H9 (cell line): ENCODE measurements around the gene TMEM200A. TPM values are rescaled to one million over a fixed set of nuclear protein-coding genes. Genes with fewer than 3 reads are reported as not detected.

ENCODE experiments used
- DNase-seq: peaks from one replicate; pipeline ENCODE4 v3.0.0-alpha.2; 2017
- H2AFZ ChIP-seq: one replicate; pipeline ENCODE4 v1.6.1; 2013; ENCODE audit warnings: mild to moderate bottlenecking, low read length, control low read depth, moderate library complexity
- H2AK5ac ChIP-seq: 2 replicates; pipeline ENCODE4 v1.6.1; 2013; ENCODE audit warnings: low read length, control low read depth, mixed read lengths; ENCODE audit not compliant: insufficient read length
- H2BK120ac ChIP-seq: one replicate; pipeline ENCODE4 v1.6.1; 2013; ENCODE audit warnings: low read depth, mild to moderate bottlenecking, low read length, control low read depth, inconsistent platforms; ENCODE audit not compliant: poor library complexity, severe bottlenecking
- H2BK12ac ChIP-seq: 2 replicates; pipeline ENCODE4 v1.6.1; 2013; ENCODE audit warnings: low read length, control low read depth, mixed read lengths, low read depth; ENCODE audit not compliant: insufficient read length
- H2BK15ac ChIP-seq: 2 replicates; pipeline ENCODE4 v1.6.1; 2013; ENCODE audit warnings: low read depth, low read length, control low read depth
- H2BK20ac ChIP-seq: one replicate; pipeline ENCODE4 v1.6.1; 2013; ENCODE audit warnings: low read depth, mild to moderate bottlenecking, low read length, control low read depth, inconsistent platforms; ENCODE audit not compliant: poor library complexity, severe bottlenecking
- H2BK5ac ChIP-seq: 2 replicates; pipeline ENCODE4 v1.6.1; 2013; ENCODE audit warnings: low read length, control low read depth, mixed read lengths; ENCODE audit not compliant: insufficient read length
- H3K14ac ChIP-seq: 2 replicates; pipeline ENCODE4 v1.6.1; 2013; ENCODE audit warnings: low read length, control low read depth; ENCODE audit not compliant: insufficient read depth
- H3K18ac ChIP-seq: 2 replicates; pipeline ENCODE4 v1.6.1; 2013; ENCODE audit warnings: low read depth, mild to moderate bottlenecking, mixed read lengths, low read length, control low read depth; ENCODE audit not compliant: insufficient read length
- H3K23ac ChIP-seq: 2 replicates; pipeline ENCODE4 v1.6.1; 2013; ENCODE audit warnings: low read length, control low read depth, mixed read lengths, low read depth; ENCODE audit not compliant: insufficient read length
- H3K23me2 ChIP-seq: 2 replicates; pipeline ENCODE4 v1.6.1; 2013; ENCODE audit warnings: low read depth, mild to moderate bottlenecking, mixed read lengths, low read length, control low read depth; ENCODE audit not compliant: insufficient read length, poor library complexity, severe bottlenecking
- H3K27ac ChIP-seq: 2 replicates; pipeline ENCODE4 v1.5.1; 2013; ENCODE audit warnings: low read length, control low read depth, mixed read lengths, low read depth; ENCODE audit not compliant: insufficient read length
- H3K27me3 ChIP-seq: 2 replicates; pipeline ENCODE4 v1.6.1; 2013; ENCODE audit warnings: low read length, control low read depth, inconsistent platforms; ENCODE audit not compliant: insufficient read depth
- H3K4ac ChIP-seq: 2 replicates; pipeline ENCODE4 v1.6.1; 2013; ENCODE audit warnings: low read depth, mild to moderate bottlenecking, control low read depth, inconsistent platforms, low read length, moderate library complexity
- H3K4me1 ChIP-seq: 2 replicates; pipeline ENCODE4 v1.6.1; 2013; ENCODE audit warnings: low read length, control low read depth, inconsistent platforms; ENCODE audit not compliant: insufficient read depth
- H3K4me2 ChIP-seq: 2 replicates; pipeline ENCODE4 v1.6.1; 2013; ENCODE audit warnings: low read length, control low read depth, mixed read lengths; ENCODE audit not compliant: insufficient read length, insufficient read depth
- H3K56ac ChIP-seq: 2 replicates; pipeline ENCODE4 v1.6.1; 2013; ENCODE audit warnings: low read depth, mild to moderate bottlenecking, mixed read lengths, low read length, control low read depth; ENCODE audit not compliant: insufficient read length
- H3K79me1 ChIP-seq: 2 replicates; pipeline ENCODE4 v1.6.1; 2013; ENCODE audit warnings: low read depth, mild to moderate bottlenecking, moderate library complexity, low read length, control low read depth, inconsistent platforms; ENCODE audit not compliant: insufficient read depth, poor library complexity, severe bottlenecking
- H3K79me2 ChIP-seq: 2 replicates; pipeline ENCODE4 v1.6.1; 2013; ENCODE audit warnings: low read length, control low read depth, inconsistent platforms; ENCODE audit not compliant: insufficient read depth
- H3K9ac ChIP-seq: 2 replicates; pipeline ENCODE4 v1.6.1; 2013; ENCODE audit warnings: low read length, control low read depth, mixed read lengths; ENCODE audit not compliant: insufficient read length; ENCODE audit errors: extremely low read depth
- H3K9me3 ChIP-seq: one replicate; pipeline ENCODE4 v1.6.1; 2013; ENCODE audit warnings: low read depth, low read length, inconsistent platforms; ENCODE audit not compliant: control insufficient read depth
- H3T11ph ChIP-seq: one replicate; pipeline ENCODE4 v1.6.1; 2013; ENCODE audit warnings: mild to moderate bottlenecking, low read length, control low read depth, inconsistent platforms
- H4K20me1 ChIP-seq: one replicate; pipeline ENCODE4 v1.6.1; 2013; ENCODE audit not compliant: control insufficient read depth, insufficient read length, insufficient read depth
- H4K5ac ChIP-seq: 2 replicates; pipeline ENCODE4 v1.6.1; 2013; ENCODE audit warnings: low read depth, mild to moderate bottlenecking, mixed read lengths, low read length, control low read depth; ENCODE audit not compliant: insufficient read length
- H4K8ac ChIP-seq: replicated peaks from 2 replicates; pipeline ENCODE4 v1.6.1; 2013; ENCODE audit warnings: low read length, control low read depth, mixed read lengths, low read depth; ENCODE audit not compliant: insufficient read length
- H4K91ac ChIP-seq: 2 replicates; pipeline ENCODE4 v1.6.1; 2013; ENCODE audit warnings: low read depth, mild to moderate bottlenecking, moderate library complexity, mixed read lengths, low read length, control low read depth; ENCODE audit not compliant: insufficient read length
- H3K27ac Mint-ChIP-seq, 3 experiments: 2 replicates in 2 of 3; 3 replicates in 1 of 3; pipeline ENCODE4 v1.8.0; 2020 to 2021; ENCODE audit warnings: mixed read lengths in 3 of 3, mild to moderate bottlenecking in 1 of 3, moderate library complexity in 1 of 3
- H3K27me3 Mint-ChIP-seq: 2 replicates; pipeline ENCODE4 v1.8.0; 2021; ENCODE audit warnings: low read depth, mild to moderate bottlenecking, moderate library complexity, mixed read lengths
- H3K36me3 Mint-ChIP-seq, 3 experiments: 2 replicates in 2 of 3; 3 replicates in 1 of 3; pipeline ENCODE4 v1.8.0; 2020 to 2021; ENCODE audit warnings: low read depth in 3 of 3, mixed read lengths in 3 of 3; ENCODE audit not compliant: insufficient read depth in 1 of 3
- H3K4me1 Mint-ChIP-seq, 2 experiments: 2 replicates each; pipeline ENCODE4 v1.8.0; 2020; ENCODE audit warnings: mixed read lengths in 2 of 2
- H3K4me3 Mint-ChIP-seq, 2 experiments: 2 replicates in 1 of 2; 3 replicates in 1 of 2; pipeline ENCODE4 v1.8.0; 2020 to 2021; ENCODE audit warnings: mild to moderate bottlenecking in 2 of 2, mixed read lengths in 2 of 2, moderate library complexity in 1 of 2
- H3K9me3 Mint-ChIP-seq, 2 experiments: 2 replicates in 1 of 2; 3 replicates in 1 of 2; pipeline ENCODE4 v1.8.0; 2020; ENCODE audit warnings: mild to moderate bottlenecking in 2 of 2, mixed read lengths in 2 of 2, moderate library complexity in 1 of 2
- CTCF ChIP-seq: fragments of 200-600 bp; sonication (generic); conservative IDR thresholded peaks from 3 replicates; pipeline ENCODE4 v1.8.0; 2021; ENCODE audit warnings: antibody characterized with exemption, mild to moderate bottlenecking
- WGBS: extraction: QIAGEN DNeasy Blood & Tissue Kit; methylation state at CpG from one replicate; pipeline ENCODE4 v1.1.7; 2013; ENCODE audit warnings: missing lambda C conversion rate, low lambda C conversion rate, mixed read lengths; ENCODE audit not compliant: insufficient read length; ENCODE audit errors: extremely low coverage; 5-methylcytosine and 5-hydroxymethylcytosine counted together
- total RNA-seq: library from RNA; stranded (reverse); gene quantifications from 2 replicates; pipeline ENCODE4 v1.2.1, GENCODE V29; 2021

TMEM200A gene
- total RNA-seq, 1 experiment from 2014 or later: 6.1 TPM

GRCh38 chr6:130322673-130323268 lies 43.0 kb upstream of the TMEM200A start:
- H3K27ac Mint-ChIP-seq: no peak overlapping the region; a peak in 1 of 7 replicates
- Histone ChIP-seq H3K4ac (no peak overlapping the region), H3K9ac (no peak overlapping the region), H3K4me1 (no peaks in the 10 kb centered on the region), H3K14ac (no peak overlapping the region), H3K4me2 (no peak overlapping the region), H2AFZ (no peak overlapping the region), H2BK12ac (no peak overlapping the region), H4K8ac (no peak overlapping the region), H2BK120ac (no peak overlapping the region), H3T11ph (no peak overlapping the region), H3K18ac (no peak overlapping the region), H2AK5ac (no peak overlapping the region), H3K9me3 (no peaks in the 10 kb centered on the region), H3K79me1 (no peaks in the 10 kb centered on the region), H3K23ac (no peak overlapping the region), H3K27ac (no peak overlapping the region), H3K27me3 (no peaks in the 10 kb centered on the region), H2BK15ac (no peak overlapping the region), H3K56ac (no peak overlapping the region), H3K79me2 (no peaks in the 10 kb centered on the region), H2BK5ac (no peak overlapping the region), H3K23me2 (no peaks in the 10 kb centered on the region), H2BK20ac (no peak overlapping the region), H4K91ac (no peak overlapping the region), H4K20me1 (no peaks in the 10 kb centered on the region), H4K5ac (no peak overlapping the region)
- no peaks in the 10 kb centered on the region for H3K9me3 Mint-ChIP-seq
- DNase-seq: no peak
- no peak overlapping the region for H3K4me3 Mint-ChIP-seq
- H3K36me3 Mint-ChIP-seq: no peaks in the 10 kb centered on the region
- peak; percentile 94 for TF ChIP-seq CTCF
- H3K27me3 Mint-ChIP-seq: no peaks in the 10 kb centered on the region
- H3K4me1 Mint-ChIP-seq: no peaks in the 10 kb centered on the region
- no CpG with 5 or more reads among the region's 3 CpGs for WGBS
